ENCODE measurements around the gene PRSS57. TPM values are rescaled to one million over a fixed set of nuclear protein-coding genes. Genes with fewer than 3 reads are reported as not detected.

The PRSS57 gene
- polyA plus RNA-seq, 1 donor (not counting 4 experiments of a cell fraction or from before 2014, with no cell fraction given) = not detected

GRCh38 chr19:694481-695351 lies 536 bp downstream of the PRSS57 start:
- dilution Hi-C loops (cut with MboI; ENCODE audit: extremely low pct_ligation_motif_present, low sequenced_read_pairs) = no loop called here
- H3K4me3 ChIP-seq (ENCODE audit: control insufficient read depth in 2 of 3, extremely low read depth in 1 of 3, insufficient read depth in 2 of 3, low read depth in 1 of 3, low read length in 3 of 3) = no peak overlapping the region

GRCh38 chr19:690203-690602 lies 5.0 kb downstream of the PRSS57 start:
- DNase-seq (ENCODE audit: low read depth, low spot score) = no peak
- H3K9me1 ChIP-seq (ENCODE audit: control insufficient read depth, extremely low read depth, insufficient read depth, low read length) = no peaks in the 10 kb centered on the region
- H4K20me1 ChIP-seq (ENCODE audit: control insufficient read depth, extremely low read depth, insufficient read depth, low read length) = no peaks in the 10 kb centered on the region
- no peak overlapping the region for H3K4me3 ChIP-seq (ENCODE audit: control insufficient read depth in 2 of 3, extremely low read depth in 1 of 3, insufficient read depth in 2 of 3, low read depth in 1 of 3, low read length in 3 of 3)
- H3K36me3 ChIP-seq (ENCODE audit: control insufficient read depth in 2 of 2, extremely low read depth in 1 of 2, insufficient read depth in 2 of 2, low read length in 2 of 2) = no peaks in the 10 kb centered on the region
- no peak overlapping the region for H3K9ac ChIP-seq (ENCODE audit: control insufficient read depth, extremely low read depth, insufficient read depth, low read length)
- H3K4me1 ChIP-seq (ENCODE audit: control insufficient read depth, extremely low read depth, insufficient read depth, low read length) = no peaks in the 10 kb centered on the region
- TF ChIP-seq EZH2 (IDR thresholded peaks at IDR 0.05; ENCODE audit: low read length) (no peak), CTCF (optimal IDR thresholded peaks at IDR 0.05 in 1 of 3, IDR thresholded peaks at IDR 0.05 in 1 of 3, conservative IDR thresholded peaks at IDR 0.05 in 1 of 3; ENCODE audit: extremely low read depth in 1 of 3, insufficient read depth in 2 of 3, low read length in 3 of 3) (no peak)
- no peak overlapping the region for H3K4me2 ChIP-seq (ENCODE audit: control insufficient read depth, extremely low read depth, insufficient read depth, low read depth, low read length)
- peaks cover 4% of the 10 kb centered on the region for H3K27me3 ChIP-seq (ENCODE audit: control insufficient read depth, extremely low read depth, insufficient read depth, low read length)
- H3K27ac ChIP-seq (ENCODE audit: control insufficient read depth, insufficient read depth, low read length) = no peak overlapping the region
- no peaks in the 10 kb centered on the region for H3K9me3 ChIP-seq (ENCODE audit: control insufficient read depth, low read depth, low read length)
- no peaks in the 10 kb centered on the region for H3K79me2 ChIP-seq (ENCODE audit: control insufficient read depth, insufficient read depth, low read length)
- no peak overlapping the region for H2AFZ ChIP-seq (ENCODE audit: control insufficient read depth, low read length)
- dilution Hi-C loops (cut with MboI; ENCODE audit: extremely low pct_ligation_motif_present, low sequenced_read_pairs) = no loop called here
- FAIRE-seq = no peak

More at GRCh38 chr19:694481-695351, 536 bp downstream of the PRSS57 start:
- Histone ChIP-seq H3K4me2 (ENCODE audit: control insufficient read depth, extremely low read depth, insufficient read depth, low read depth, low read length) (no peak overlapping the region), H3K9me1 (ENCODE audit: control insufficient read depth, extremely low read depth, insufficient read depth, low read length) (no peaks in the 10 kb centered on the region), H3K9ac (ENCODE audit: control insufficient read depth, extremely low read depth, insufficient read depth, low read length) (no peak overlapping the region), H4K20me1 (ENCODE audit: control insufficient read depth, extremely low read depth, insufficient read depth, low read length) (no peaks in the 10 kb centered on the region), H3K4me1 (ENCODE audit: control insufficient read depth, extremely low read depth, insufficient read depth, low read length) (no peaks in the 10 kb centered on the region), H3K79me2 (ENCODE audit: control insufficient read depth, insufficient read depth, low read length) (no peaks in the 10 kb centered on the region), H3K27ac (ENCODE audit: control insufficient read depth, insufficient read depth, low read length) (no peak overlapping the region), H2AFZ (ENCODE audit: control insufficient read depth, low read length) (no peak overlapping the region), H3K9me3 (ENCODE audit: control insufficient read depth, low read depth, low read length) (no peaks in the 10 kb centered on the region), H3K27me3 (ENCODE audit: control insufficient read depth, extremely low read depth, insufficient read depth, low read length) (peaks cover 4% of the 10 kb centered on the region), H3K36me3 (ENCODE audit: control insufficient read depth in 2 of 2, extremely low read depth in 1 of 2, insufficient read depth in 2 of 2, low read length in 2 of 2) (no peaks in the 10 kb centered on the region)
- no peak for TF ChIP-seq EZH2 (IDR thresholded peaks at IDR 0.05; ENCODE audit: low read length)
- no peak for TF ChIP-seq CTCF (optimal IDR thresholded peaks at IDR 0.05 in 1 of 3, IDR thresholded peaks at IDR 0.05 in 1 of 3, conservative IDR thresholded peaks at IDR 0.05 in 1 of 3; ENCODE audit: extremely low read depth in 1 of 3, insufficient read depth in 2 of 3, low read length in 3 of 3)
- FAIRE-seq (no peak), DNase-seq (ENCODE audit: low read depth, low spot score) (no peak)

Data from keratinocyte (primary cell).